Measurements from ENCODE around the gene HOXC11.

Gene HOXC11

DNA sequence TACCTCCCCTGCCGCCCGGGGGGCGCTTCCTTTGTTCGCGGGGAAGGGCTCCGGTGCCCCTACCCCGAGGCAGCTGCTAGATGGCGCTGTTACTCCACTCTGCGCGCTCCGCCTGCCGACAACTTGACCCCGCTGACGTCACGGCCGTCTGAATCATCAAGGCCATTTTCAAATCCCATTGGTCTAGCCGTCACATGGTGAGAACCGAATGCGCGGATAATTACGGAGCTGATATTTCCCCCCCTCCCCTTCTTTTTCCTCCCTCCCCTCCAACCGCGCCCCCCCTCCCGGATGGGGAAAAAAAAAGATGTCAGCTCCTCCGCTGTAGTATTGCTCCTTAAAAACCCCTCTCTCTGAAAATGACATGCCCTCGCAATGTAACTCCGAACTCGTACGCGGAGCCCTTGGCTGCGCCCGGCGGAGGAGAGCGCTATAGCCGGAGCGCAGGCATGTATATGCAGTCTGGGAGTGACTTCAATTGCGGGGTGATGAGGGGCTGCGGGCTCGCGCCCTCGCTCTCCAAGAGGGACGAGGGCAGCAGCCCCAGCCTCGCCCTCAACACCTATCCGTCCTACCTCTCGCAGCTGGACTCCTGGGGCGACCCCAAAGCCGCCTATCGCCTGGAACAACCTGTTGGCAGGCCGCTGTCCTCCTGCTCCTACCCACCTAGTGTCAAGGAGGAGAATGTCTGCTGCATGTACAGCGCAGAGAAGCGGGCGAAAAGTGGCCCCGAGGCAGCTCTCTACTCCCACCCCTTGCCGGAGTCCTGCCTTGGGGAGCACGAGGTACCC lies 12.2 kb downstream of the HOXC11 start, which contains the start of gene HOXC10:
Gene HOXC10, plus strand, starts transcription at position 246 of the 791 bp plus-strand sequence. Its CDS starts 114 bp downstream, at position 360.
- DNase-seq (ENCODE audit: low read depth in 2 of 2) = peak; percentile 54 to 78

DNA sequence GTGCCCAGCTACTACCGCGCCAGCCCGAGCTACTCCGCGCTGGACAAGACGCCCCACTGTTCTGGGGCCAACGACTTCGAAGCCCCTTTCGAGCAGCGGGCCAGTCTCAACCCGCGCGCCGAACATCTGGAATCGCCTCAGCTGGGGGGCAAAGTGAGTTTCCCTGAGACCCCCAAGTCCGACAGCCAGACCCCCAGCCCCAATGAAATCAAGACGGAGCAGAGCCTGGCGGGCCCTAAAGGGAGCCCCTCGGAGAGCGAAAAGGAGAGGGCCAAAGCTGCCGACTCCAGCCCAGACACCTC lies 12.7 kb downstream of the HOXC11 start:
- DNase-seq (ENCODE audit: low read depth in 2 of 2) = no peak

DNA sequence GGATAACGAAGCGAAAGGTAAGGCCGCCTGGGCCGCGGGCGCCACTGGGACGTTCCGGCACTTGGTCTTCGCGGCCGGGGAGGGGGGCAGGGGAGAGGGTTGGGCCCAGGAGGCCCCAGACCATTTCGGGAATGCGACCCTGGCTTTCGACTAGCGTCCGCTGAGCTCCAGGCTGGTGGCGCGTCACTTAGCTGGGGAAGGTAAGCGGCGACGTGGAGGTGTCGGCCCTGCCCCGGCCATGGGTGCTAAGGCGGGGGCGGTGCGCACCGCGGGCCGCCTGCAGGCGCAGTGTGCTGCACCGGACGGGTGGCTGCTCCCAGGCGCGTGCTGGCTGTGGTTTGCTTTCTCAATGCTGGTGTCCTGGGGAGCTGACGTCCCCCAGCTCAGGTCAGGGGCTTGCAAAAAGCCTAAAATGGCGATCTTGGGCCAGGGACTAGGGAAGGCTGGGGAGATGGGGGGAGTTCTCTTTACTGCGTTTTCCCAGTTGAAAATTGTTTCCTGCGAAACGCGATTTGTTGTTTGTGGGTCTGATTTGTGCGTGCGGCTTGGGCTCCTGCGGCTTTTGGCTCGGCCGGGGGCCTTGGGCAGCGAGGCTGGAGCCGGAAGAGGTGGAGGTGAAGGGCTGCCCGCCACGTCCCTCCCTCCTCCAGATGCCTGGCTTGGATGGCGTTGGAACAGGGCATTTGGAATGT lies 13.2 kb downstream of the HOXC11 start:
- no peak for DNase-seq (ENCODE audit: low read depth in 2 of 2)

DNA sequence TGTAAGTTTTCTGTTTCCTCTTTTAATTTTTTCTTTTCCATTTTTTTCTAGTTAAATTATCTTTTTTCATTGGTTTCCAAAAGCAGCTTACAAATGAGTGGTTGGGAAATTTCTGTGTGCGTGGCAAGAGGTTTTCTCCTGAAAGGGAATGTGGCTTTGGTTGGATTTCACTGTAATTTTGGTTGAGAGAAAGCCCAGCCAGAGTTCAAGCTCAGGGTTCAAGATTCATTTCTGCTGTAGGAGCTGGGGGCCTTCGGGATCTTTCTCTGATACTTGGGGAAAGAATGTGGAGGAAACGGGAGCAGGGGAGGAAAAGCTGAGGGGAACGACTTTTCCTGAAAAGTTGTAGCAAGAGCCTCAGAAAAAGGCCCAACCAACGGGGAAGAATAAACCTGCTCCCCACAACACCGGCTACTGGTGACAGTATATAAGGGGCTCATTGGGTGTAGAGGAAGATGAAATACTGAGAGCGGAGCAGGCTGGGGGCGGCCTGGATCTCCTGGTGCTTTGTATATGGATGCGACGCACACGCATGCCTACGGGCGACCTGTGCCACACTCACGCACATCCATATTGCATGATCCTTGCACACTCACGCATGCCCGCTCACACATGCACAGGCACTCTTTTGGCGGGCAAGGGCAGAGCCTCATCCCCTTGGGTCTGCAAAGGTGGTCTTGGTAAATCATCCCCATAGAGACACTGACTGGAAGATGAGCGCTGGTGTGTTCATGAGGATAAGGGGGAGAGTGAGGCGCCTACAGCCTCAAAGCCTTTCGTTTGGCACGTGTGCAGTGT lies 14.0 kb downstream of the HOXC11 start:
- no peak for DNase-seq (ENCODE audit: low read depth in 2 of 2)

DNA sequence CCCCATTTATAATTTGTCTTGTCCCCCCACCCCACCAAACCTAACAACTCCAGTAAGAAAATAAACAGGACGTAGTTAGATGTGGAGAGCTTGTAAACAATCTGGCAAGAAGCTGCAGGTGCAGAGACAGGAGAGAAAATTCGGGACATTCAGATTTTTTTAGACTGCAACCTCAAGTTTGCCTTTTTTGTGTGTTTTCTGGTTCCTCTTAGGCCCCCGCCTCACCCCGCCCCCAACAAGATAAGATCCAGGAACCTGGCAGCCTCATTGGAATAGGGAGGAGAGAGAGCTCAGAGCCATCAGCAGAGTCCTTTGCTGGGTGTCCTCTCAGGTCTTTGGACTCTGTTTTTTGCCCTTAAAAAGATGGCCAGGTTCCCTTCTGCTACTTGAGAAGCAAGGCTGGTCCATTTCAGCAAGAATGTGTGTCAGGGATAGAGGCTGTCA lies 14.9 kb downstream of the HOXC11 start:
- DNase-seq (ENCODE audit: low read depth in 2 of 2) = no peak

DNA sequence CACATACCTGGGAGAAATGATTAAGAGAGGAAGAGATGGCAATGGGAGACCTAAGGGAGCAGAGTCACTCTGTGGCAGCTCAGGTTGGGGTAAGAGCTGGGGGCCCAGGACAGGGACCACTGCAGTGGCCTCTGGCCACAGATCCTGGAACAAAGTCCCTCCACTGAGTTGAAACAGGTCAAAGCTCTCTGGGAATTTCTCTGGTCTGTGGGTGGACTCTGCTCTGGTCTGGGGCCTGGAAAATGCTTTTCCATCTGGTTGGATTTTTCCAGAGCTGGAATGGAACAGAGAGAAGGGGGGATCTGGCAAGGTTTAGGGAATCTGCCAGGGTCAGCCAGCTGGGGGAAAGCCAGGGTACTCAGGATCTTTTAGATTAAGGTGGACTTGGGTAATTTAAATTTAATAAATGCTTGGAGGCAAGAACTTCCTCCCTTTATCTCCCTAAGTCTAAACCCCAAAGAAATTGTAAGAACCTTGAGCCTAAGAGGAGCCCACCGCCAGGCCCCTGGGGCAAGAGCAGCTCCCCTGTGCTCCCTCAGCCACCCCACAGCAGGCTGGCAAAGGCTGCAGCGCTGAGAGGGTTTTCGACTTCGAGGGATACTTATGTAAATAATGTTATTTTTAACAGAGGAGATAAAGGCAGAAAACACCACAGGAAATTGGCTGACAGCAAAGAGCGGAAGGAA lies 15.8 kb downstream of the HOXC11 start:
- DNase-seq (ENCODE audit: low read depth in 2 of 2) = no peak

DNA sequence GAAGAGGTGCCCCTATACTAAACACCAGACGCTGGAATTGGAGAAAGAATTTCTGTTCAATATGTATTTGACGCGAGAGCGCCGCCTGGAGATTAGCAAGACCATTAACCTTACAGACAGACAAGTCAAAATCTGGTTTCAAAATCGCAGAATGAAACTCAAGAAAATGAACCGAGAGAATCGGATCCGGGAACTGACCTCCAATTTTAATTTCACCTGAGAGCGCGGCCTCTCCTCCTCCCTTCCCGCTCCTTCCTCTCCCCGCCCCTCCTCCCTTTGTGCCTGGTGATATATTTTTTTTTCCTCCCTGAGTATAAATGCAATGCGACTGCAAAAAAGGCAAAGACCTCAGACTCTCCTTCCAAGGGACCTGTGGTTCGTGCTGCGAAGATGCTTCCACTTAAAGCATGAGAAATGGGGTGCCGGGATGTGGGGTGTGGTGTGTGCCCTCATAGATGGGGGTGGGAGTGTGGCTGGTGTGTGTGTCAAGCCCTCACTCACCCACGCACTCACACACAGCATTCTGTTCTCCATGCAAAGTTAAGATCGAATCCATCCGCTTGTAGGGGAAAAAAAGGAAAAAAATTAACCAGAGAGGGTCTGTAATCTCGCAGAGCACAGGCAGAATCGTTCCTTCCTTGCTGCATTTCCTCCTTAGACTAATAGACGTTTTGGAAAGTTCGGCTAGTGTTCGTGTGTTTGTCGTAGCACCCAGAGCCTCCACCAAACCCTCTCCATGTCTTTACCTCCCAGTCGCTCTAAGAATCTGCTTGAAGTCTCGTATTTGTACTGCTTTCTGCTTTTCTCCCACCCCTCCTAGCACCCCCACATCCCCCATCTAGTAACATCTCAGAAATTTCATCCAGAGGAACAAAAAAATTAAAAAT lies 16.5 kb downstream of the HOXC11 start:
- DNase-seq (ENCODE audit: low read depth in 2 of 2) = no peak

DNA sequence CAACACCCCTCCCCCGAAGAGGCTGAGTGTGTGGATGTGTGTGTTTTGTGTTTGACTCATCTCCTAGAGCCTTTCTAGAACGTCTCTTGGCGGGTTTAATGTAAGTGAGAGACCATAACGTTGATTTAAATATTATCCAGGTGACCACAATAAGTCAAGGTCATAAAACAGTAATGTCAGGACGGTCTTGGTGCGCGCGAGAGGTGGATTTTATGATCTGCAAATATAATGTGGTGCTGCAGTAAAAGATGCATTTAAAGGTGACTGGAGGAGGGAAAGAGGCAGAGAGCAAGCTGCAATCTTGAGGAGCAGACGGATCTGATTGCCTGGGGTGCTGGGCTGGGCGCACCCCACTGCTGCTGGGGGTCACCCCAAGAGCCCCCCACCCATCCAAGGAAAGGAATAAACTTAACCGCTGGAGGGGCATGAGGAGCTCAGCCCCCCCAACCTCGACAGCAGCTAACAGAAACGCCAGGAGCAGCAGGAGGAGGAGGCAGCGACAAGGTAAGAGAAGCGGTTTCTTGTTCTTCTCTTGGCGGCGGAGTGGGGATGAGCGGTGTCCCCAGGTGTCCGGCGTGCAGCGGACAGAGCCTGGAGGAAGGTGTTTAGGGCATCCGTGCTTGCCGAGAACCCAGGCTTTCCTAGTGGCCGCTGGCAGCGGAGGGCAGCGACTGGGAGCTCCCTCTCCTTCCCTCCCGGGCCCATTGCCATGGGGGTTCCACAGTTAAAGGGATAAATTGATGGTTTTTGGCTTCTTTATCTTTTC lies 17.6 kb downstream of the HOXC11 start:
- no peak for DNase-seq (ENCODE audit: low read depth in 2 of 2)

DNA sequence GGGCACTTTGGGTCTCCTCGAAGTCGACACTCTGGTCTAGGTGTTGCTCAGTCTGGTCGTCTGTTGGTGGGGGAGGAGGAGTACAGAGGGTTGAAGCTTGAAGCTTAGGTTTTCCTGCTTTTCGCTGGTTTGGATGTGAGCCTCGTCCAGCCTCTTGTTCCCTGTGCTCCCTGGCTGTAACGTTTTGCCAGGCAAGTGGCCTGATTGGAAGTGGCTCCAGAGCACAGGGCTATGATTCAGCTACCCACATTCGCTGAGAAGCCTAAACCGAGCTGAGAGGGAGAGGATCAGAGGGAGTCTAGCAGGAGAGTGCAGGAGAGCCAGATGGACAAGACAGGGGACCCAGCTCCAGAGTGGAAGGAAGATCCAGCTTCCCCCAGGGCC lies 18.1 kb downstream of the HOXC11 start:
- DNase-seq (ENCODE audit: low read depth in 2 of 2) = no peak

DNA sequence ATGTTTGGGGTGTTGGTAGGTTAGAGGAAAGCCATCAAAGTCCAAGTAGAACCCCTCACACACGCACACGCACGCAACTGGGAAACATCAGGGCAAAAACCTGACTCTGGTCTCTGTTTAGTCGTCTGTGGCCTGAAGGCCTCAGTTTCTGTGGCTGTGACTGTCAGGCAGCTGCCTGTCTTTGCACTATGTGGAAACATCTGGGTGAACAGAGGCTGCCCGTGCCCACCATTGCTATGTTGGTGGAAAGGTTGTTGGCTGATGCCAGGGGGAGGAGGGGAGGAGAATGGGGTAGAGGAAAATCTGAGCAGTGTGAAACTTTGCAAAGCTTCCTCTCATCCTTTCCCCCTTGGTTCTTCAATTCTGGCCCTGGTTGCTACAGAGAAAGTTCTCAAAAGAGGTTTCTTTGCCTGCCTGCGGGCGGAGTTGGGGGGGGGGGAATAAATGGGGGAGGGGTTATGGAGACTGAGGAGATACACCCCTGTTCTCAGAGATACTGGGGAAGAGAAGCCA lies 19.5 kb downstream of the HOXC11 start:
- no peak for DNase-seq (ENCODE audit: low read depth in 2 of 2)

DNA sequence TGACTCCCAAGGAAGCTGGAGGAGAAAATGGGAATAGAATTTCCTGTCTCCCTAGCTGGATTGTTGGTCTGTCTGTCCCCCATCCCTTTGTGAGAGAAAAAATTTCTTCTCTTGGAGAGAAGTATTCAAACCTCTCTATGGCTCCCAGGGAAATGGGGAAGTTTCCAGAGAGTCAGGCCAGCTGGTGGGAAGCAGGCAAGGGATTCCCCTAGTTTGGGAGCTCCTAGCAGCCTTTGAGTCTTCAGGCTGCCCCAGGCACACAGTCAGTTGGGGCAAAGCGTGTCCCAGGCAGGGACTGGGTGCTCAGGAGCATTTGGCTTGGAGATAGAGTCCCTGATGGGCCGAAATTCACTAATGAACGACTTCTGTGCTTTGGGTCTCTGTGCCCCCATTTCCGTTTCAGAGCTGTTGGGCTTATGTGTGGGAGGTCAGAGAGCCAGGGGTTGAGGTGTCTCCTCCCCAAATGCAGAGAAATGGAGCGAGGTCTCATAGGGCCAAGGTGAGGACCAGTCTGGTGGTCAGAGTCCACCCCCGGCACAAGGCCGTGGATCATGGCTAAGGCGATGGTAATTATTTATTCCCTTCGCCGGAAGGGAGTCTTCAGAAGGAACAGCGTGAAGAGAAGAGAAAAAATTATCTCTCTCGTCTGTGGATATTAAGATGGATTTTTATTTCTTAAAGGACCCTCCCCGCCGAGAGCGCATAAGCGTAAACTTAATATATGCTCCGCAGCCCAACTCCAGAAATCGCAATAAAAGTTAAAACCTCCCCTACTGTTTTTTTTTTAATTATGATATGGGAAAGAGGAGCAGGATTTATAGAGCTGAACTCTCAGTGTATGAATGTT lies 20.5 kb downstream of the HOXC11 start:
- no peak for DNase-seq (ENCODE audit: low read depth in 2 of 2)

DNA sequence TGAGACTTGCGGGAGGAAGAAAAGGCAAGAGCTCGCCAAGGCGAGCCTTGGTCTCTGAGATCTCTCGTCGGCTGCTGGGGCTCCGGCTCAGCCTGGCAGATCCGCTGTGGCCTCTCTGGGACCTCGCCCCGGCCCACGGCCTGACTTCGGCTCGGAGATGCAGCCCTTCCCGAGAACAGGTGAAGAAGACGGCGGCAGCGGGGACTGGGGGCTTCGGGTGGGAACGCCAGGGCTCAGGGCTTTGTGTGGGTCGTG lies 21.0 kb downstream of the HOXC11 start:
- no peak for DNase-seq (ENCODE audit: low read depth in 2 of 2)

DNA sequence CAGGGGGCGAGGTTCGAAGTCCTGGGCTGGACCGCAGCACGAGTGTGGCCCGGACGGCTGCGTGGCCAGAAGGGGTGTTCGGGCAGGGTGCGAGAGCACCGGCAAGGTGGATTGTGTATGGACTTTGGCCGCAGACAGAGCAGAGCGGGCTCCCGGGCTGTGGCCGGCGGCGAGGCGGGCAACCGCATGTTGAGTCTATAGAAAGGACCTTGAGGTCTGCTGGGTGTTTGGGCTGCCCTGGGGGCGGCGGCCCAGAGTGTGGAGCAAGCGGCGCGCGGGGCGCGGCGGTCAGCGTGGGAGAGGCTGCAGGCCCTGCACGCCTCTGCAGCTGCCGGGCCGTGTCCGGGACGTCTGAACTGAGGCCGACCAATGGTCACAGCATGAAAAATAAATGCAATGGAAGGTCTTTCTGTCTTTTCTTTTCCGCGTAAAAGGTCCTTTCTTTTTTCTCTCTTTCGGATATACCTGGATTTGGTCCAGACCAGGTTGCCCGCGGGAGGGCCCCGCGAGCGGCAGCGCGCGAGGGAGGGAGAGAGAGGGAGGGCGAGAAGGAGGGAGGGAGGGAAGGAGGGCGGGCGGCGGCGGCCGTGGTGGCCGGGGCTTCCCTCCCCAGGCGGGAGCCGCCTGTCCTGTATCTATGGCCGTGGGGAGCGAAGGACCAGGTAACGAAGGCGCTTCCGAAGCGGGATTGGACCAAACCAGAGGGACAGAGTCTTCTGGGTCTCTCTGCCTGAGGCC lies 21.5 kb downstream of the HOXC11 start:
- DNase-seq (ENCODE audit: low read depth in 2 of 2) = no peak

DNA sequence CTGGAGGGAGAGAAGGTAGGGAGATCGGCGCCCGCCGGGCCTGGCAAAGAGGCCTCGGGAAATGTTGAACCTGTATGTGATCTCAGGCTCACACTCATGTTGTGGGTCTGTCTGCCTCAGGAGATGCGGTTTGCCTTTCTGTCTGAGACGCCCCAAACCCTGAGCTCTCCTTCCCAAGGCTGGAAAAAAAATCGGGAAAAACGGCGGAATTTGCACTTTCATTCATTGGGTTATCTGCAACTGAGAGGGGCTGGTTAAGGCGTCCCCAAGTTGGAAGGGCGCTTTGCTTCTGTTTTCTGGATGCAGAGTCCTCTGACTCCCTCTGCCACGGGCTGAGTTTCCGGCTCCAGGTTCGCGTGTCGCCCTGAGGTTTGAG lies 22.1 kb downstream of the HOXC11 start:
- no peak for DNase-seq (ENCODE audit: low read depth in 2 of 2)

DNA sequence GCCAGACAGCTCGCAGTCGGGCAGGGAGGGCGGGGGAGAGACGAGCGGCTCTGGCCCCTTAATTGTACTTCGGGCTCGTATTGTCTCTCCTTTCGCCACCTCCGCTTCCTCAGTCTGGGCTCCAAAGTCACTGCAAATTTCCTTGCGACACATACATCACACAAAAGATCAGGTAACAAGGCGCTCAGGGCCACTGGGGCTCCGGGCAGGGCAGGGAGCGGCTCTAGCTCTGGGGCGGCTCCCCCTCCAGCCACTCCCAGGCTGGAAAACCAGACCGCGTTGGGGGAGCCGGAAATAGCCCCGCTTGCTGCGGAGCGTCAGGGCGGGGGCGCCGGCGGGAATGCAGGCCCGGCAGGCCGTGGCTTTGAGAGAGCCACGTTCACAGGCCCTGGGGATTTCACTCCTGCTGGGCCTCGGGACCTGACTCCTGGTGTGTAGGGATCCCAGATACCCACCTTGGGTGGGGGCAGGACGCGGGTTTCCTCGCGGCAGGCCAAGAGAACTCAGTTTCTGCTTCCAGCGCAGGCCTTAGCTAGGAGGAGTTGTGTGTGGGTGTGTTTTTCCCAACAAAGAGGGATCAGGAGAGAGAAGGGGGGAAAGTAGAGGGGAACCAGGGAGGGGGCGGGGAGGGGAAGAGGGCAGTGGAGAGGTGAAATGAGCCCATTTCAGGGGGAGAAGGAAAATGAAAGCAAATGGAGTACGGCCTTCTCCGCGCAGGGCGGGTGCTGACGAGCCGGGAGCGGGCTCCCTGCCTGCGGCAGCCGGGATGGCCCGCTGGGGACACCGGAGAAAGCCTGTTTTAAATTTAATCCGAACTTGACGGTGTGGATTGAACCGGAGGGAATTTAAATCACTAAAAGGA lies 22.7 kb downstream of the HOXC11 start:
- DNase-seq (ENCODE audit: low read depth in 2 of 2) = no peak

DNA sequence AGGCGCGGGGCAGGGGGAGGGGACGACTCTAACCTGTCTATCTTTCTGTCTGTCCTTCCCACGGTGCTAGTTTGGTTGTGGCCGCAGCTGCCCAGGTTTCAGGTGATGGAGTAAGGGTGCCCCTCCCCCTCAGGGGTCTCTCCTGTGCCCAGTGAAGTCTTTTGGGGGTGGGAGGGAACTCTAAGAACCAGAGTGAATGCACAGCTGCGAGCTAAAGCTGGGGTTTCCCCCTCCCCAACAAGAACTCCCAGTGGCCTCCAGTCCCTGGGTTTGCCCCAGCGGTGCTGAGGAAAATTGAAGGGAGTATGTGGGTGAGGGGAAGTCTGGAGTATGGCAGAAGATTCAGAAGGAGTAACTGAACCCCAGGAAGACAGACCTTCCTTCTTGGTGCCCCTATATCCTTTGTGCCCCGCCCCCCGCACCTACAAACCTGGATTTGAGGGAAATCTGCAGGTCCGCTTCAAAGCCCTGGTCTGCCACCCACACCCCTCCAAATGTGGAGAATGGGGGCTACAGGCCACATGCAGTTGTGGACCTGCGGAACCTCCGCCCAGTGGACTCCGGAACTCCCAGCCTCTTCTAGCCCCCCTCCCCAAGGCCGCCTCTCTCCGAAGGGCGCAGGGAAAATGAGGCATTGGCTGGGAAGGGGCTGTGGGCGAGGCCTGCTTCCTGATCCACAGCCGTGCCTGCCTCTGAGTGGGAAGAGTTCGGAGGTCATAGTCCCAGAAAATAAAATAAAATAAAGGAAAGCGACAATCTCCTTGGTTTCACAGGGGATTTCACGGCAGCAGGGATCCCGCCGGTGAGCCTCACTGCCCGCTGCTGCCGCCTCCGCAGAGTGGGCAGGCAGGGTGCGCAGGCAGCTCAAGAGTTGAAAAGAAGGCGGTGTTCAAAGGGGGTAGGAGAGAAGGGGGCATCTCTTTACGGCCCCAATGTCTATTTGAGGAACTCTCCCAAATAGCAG lies 23.6 kb downstream of the HOXC11 start:
- no peak for DNase-seq (ENCODE audit: low read depth in 2 of 2)
